ENCODE results near the gene ZNF302. TPM values are rescaled to one million over a fixed set of nuclear protein-coding genes. Genes with fewer than 3 reads are reported as not detected.

The ZNF302 gene
- total RNA-seq, 1 donor from 2014 or later: 45.6 TPM

GRCh38 chr19:34673590-34673989 lies 3.9 kb upstream of the ZNF302 start:
- TF ChIP-seq CTCF (IDR thresholded peaks at IDR 0.05; ENCODE audit: borderline replicate concordance): no peak
- Histone ChIP-seq H3K27ac (replicated peaks) (no peak overlapping the region), H3K9me3 (replicated peaks) (no peaks in the 10 kb centered on the region), H3K4me1 (peaks cover 38% of the 10 kb centered on the region), H3K27me3 (ENCODE audit: low read depth) (no peaks in the 10 kb centered on the region), H3K36me3 (no peaks in the 10 kb centered on the region), H3K4me3 (no peak overlapping the region)
- intact Hi-C loops (cut with micrococcal nuclease): no loop called here
- no peak for DNase-seq

GRCh38 chr19:34675250-34675649 lies 2.2 kb upstream of the ZNF302 start:
- no peak for TF ChIP-seq CTCF (IDR thresholded peaks at IDR 0.05; ENCODE audit: borderline replicate concordance)
- Histone ChIP-seq H3K27me3 (ENCODE audit: low read depth) (no peaks in the 10 kb centered on the region), H3K27ac (replicated peaks) (no peak overlapping the region), H3K36me3 (peaks cover 13% of the 10 kb centered on the region), H3K9me3 (replicated peaks) (peaks cover under 1% of the 10 kb centered on the region), H3K4me1 (peaks cover 55% of the 10 kb centered on the region), H3K4me3 (no peak overlapping the region)
- no peak for DNase-seq
- intact Hi-C loops (cut with micrococcal nuclease): no loop called here

- H3K27ac ChIP-seq (replicated peaks): no peak overlapping the region
- H3K27me3 ChIP-seq (ENCODE audit: low read depth): no peaks in the 10 kb centered on the region
- no peak for DNase-seq
- intact Hi-C loops (cut with micrococcal nuclease): no loop called here
- no peak for TF ChIP-seq CTCF (IDR thresholded peaks at IDR 0.05; ENCODE audit: borderline replicate concordance)
- H3K4me1 ChIP-seq: peaks cover 60% of the 10 kb centered on the region
- peaks cover 7% of the 10 kb centered on the region for H3K9me3 ChIP-seq (replicated peaks)
- H3K36me3 ChIP-seq: peaks cover 20% of the 10 kb centered on the region
- H3K4me3 ChIP-seq: peak overlapping the region; percentile 84
Observed at GRCh38 chr19:34675919-34676318, 1.6 kb upstream of the ZNF302 start.

- intact Hi-C loops (cut with micrococcal nuclease): no loop called here
- DNase-seq: no peak
Observed at GRCh38 chr19:34676697-34677385, 637 bp upstream of the ZNF302 start, which contains the start of gene SCGB2B2. Gene SCGB2B2 (minus strand): TSS chr19:34677159. CDS start chr19:34594563, 82,596 bp downstream.

GRCh38 chr19:34678085-34678412 lies 571 bp downstream of the ZNF302 start:
- H3K27ac ChIP-seq (replicated peaks): peak overlapping the region; percentile 99
- peak overlapping the region; percentile 84 for H3K4me3 ChIP-seq
- peaks cover 29% of the 10 kb centered on the region for H3K9me3 ChIP-seq (replicated peaks)
- peaks cover 60% of the 10 kb centered on the region for H3K4me1 ChIP-seq
- DNase-seq: no peak
- H3K36me3 ChIP-seq: peaks cover 41% of the 10 kb centered on the region
- intact Hi-C loops (cut with micrococcal nuclease): no loop called here
- TF ChIP-seq CTCF (IDR thresholded peaks at IDR 0.05; ENCODE audit: borderline replicate concordance): no peak
- no peaks in the 10 kb centered on the region for H3K27me3 ChIP-seq (ENCODE audit: low read depth)

More at GRCh38 chr19:34676697-34677385, 637 bp upstream of the ZNF302 start, which contains the start of gene SCGB2B2:
- H3K4me1 ChIP-seq: peaks cover 60% of the 10 kb centered on the region
- H3K4me3 ChIP-seq: peak within 1 kb of the TSS; percentile 84
- H3K9me3 ChIP-seq (replicated peaks): peaks cover 16% of the 10 kb centered on the region
- H3K27me3 ChIP-seq (ENCODE audit: low read depth): no peaks in the 10 kb centered on the region
- peaks cover 29% of the 10 kb centered on the region for H3K36me3 ChIP-seq
- H3K27ac ChIP-seq (replicated peaks): peak within 1 kb of the TSS; percentile 99
- TF ChIP-seq CTCF (IDR thresholded peaks at IDR 0.05; ENCODE audit: borderline replicate concordance): peak; percentile 38

Measured in left ventricle myocardium inferior (tissue), 1 donor.